ENCODE measurements around the gene SRL.
"Not testable (repeated sequence)": the region's sequence is repeated elsewhere in the genome, so short reads cannot be mapped to it uniquely, and the experiment has no call there.

SRL gene

DNA sequence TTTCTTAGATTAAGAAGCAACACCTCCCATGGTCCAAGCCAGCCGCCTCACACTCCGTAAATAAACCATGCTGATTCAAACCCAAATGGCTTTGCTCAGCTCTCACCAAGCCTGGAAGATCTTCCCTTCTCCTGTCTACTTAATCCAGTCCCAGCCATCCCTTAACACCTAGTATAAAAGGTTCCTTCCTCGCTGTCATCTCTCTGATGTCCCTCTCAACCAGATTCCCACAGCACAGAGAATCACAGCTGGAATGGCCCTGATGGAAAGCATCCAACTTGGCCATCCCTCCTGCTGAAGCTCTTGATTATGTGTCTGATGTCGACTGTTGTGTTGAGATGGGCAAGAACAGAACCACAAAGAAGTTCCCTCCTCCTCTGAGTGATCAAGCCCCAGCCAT is 75.1 kb downstream of the SRL start:
- DNase-seq (ENCODE audit: low read depth, low spot score): no peak

- DNase-seq (ENCODE audit: low read depth, low spot score): no peak
Observed at GRCh38 chr16:4160658-4161430, 81.0 kb downstream of the SRL start.

- no peak for DNase-seq (ENCODE audit: low read depth, low spot score)
Observed at GRCh38 chr16:4159726-4160125, 82.2 kb downstream of the SRL start.

- no peak for DNase-seq (ENCODE audit: low read depth, low spot score)
Observed at GRCh38 chr16:4158143-4159093, 83.5 kb downstream of the SRL start.

DNA sequence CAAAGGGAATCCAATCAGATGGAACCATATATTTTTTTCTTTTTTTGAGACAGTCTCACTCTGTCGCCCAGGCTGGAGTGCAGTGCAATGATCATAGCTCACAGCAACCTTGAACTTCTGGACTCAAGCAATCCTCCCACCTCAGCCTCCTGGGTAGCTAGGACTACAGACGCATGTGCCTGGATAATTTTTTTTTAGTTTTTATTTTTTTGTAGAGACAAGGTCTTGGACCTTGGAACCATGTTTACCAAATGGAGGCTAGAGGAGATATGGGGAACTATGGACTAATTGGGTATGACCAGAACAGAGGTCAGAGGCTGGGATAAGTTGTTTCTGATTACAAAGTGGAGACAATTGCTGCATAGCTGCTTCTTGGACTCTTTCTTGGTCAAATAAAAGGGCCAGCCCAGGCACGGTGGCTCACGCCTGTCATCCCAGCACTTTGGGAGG is 84.5 kb downstream of the SRL start:
- no peak for DNase-seq (ENCODE audit: low read depth, low spot score)

DNA sequence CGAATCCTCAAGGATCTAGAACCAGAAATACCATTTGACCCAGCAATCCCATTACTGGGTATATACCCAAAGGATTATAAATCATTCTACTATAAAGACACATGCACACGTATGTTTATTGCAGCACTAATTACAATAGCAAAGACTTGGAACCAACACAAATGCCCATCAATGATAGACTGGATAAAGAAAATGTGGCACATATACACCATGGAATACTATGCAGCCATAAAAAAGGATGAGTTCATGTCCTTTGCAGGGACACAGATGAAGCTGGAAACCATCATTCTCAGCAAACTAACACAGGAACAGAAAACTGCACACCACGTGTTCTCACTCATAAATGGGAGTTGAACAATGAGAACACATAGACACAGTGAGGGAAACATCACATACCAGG is 85.4 kb downstream of the SRL start:
- not testable (repeated sequence) for DNase-seq (ENCODE audit: low read depth, low spot score)

- not testable (repeated sequence) for DNase-seq (ENCODE audit: low read depth, low spot score)
Observed at GRCh38 chr16:4153364-4153763, 88.5 kb downstream of the SRL start.

DNA sequence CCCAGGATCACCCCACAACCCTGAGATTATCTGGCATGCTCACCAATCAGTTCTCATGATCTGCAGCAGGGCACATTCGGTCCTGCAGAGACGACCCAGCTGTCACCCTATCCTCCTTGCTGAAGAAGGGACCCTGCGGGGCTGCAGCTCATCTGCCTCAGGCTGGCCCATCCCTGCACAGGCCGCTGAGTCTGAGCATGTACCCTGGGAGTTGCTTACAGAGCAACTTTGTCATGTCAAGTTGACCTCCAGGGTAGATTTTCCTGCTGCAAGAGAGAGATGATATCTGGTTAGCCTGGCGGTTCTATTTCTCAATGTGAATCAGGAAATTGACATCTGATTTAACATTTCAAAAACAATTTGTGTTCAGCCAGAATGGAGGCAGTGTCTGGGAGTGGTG is 89.6 kb downstream of the SRL start:
- no peak for DNase-seq (ENCODE audit: low read depth, low spot score)

DNA sequence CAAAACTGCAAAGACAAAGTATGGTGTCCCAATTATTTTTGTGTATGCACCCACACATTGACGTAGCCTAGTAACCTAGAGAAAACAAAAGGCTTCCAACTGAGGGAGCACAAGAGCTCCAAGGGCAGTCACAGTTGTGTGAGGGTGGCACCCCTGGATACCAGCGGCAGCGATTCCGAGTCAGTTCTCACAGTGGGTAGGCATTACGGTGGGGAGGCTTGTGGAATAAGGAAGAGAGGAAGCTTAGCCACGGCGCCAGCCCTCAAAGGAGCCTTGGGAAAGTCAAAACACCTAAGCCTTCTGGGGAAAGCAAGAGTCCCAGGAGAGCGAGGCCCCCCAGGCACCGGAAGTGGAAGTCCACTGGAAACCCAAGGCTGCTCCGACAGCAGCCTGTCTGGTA is 94.6 kb downstream of the SRL start:
- no peak for DNase-seq (ENCODE audit: low read depth, low spot score)

DNA sequence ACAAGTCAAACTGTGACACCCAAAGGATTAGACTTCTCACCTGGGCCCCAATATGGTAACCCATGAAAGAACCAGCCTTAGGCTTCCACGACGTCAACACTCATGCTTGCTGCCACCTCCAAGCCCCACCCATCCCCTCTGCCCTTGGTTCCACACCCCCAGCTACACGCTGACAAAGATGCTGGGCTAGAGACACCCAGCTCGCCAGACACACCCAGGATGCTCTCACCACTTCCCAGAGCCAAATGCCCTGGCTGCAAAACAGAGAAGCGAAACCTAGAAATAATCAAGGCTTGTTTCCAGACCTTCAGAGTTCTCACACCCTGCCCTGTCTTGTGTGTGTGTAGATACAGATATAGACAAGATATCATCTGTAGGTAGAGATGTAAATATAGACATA is 99.6 kb downstream of the SRL start:
- DNase-seq (ENCODE audit: low read depth, low spot score): no peak

- DNase-seq (ENCODE audit: low read depth, low spot score): no peak
Observed at GRCh38 chr16:4141604-4142003, 100.3 kb downstream of the SRL start.

GRCh38 chr16:4140652-4141051 is 101.2 kb downstream of the SRL start:
- DNase-seq (ENCODE audit: low read depth, low spot score): no peak

GRCh38 chr16:4139968-4140367 is 101.9 kb downstream of the SRL start:
- no peak for DNase-seq (ENCODE audit: low read depth, low spot score)
